SU-DHL-6 (cell line): ENCODE measurements around the gene PLXNC1.

Experiments
- H2AFZ ChIP-seq: fragments of 200-600 bp; sonication (generic); 2 replicates; pipeline ENCODE4 v1.6.1; 2014; ENCODE audit warnings: low read depth, mild to moderate bottlenecking, moderate library complexity, mixed read lengths, antibody characterized with exemption, low read length; ENCODE audit not compliant: severe bottlenecking
- H3F3A ChIP-seq: fragments of 200-600 bp; shearing (Covaris generic); 2 replicates; pipeline ENCODE4 v1.6.0; 2016; ENCODE audit warnings: antibody characterized with exemption, mild to moderate bottlenecking; ENCODE audit not compliant: insufficient read depth
- H3K27ac ChIP-seq: fragments of 200-600 bp; sonication (generic); 2 replicates; pipeline ENCODE4 v1.5.1; 2016; ENCODE audit warnings: low read depth, mild to moderate bottlenecking, low read length, moderate library complexity, mixed read lengths
- H3K27me3 ChIP-seq: fragments of 200-600 bp; sonication (generic), shearing (Covaris generic); 2 replicates; pipeline ENCODE4 v1.6.0; 2014; ENCODE audit warnings: mild to moderate bottlenecking, low read length
- H3K36me3 ChIP-seq: fragments of 200-600 bp; sonication (generic); 2 replicates; pipeline ENCODE4 v1.6.1; 2014; ENCODE audit warnings: mild to moderate bottlenecking, low read length, mixed read lengths
- H3K4me2 ChIP-seq: fragments of 300-600, 200-600 bp; shearing (Covaris generic), sonication (generic); 2 replicates; pipeline ENCODE4 v1.6.0; 2014; ENCODE audit warnings: low read length, low read depth, mild to moderate bottlenecking; ENCODE audit not compliant: poor library complexity, severe bottlenecking
- H3K4me3 ChIP-seq: fragments of 200-600 bp; sonication (generic); 2 replicates; pipeline ENCODE4 v1.5.1; 2014; ENCODE audit warnings: antibody characterized with exemption, low read length, mild to moderate bottlenecking, mixed read lengths; ENCODE audit not compliant: insufficient read depth, poor library complexity, severe bottlenecking
- H3K79me2 ChIP-seq: fragments of 200-600 bp; sonication (generic); 2 replicates; pipeline ENCODE4 v1.6.1; 2014; ENCODE audit warnings: mild to moderate bottlenecking, low read length, moderate library complexity; ENCODE audit not compliant: insufficient read depth
- H3K9ac ChIP-seq: fragments of 200-600 bp; sonication (generic); 2 replicates; pipeline ENCODE4 v1.7.0; 2014; ENCODE audit warnings: mild to moderate bottlenecking, low read length
- H3K9me2 ChIP-seq: fragments of 200-600 bp; sonication (generic); replicated peaks from 2 replicates; pipeline ENCODE4 v1.6.1; 2014; ENCODE audit warnings: low read length; ENCODE audit not compliant: insufficient read depth
- H3K9me3 ChIP-seq: fragments of 200-600 bp; sonication (generic); 2 replicates; pipeline ENCODE4 v1.6.1; 2014; ENCODE audit warnings: low read length, mixed read lengths; ENCODE audit not compliant: insufficient read depth
- H4K20me1 ChIP-seq: fragments of 200-600 bp; sonication (generic); 2 replicates; pipeline ENCODE4 v1.6.1; 2014; ENCODE audit warnings: low read depth, mild to moderate bottlenecking, antibody characterized with exemption, low read length, moderate library complexity, mixed read lengths
- CTCF ChIP-seq: fragments of 200-600 bp; sonication (generic); IDR thresholded peaks from one replicate; pipeline ENCODE4 v1.5.1; 2017; ENCODE audit warnings: antibody characterized with exemption, mild to moderate bottlenecking, low read length, moderate library complexity; ENCODE audit not compliant: insufficient read depth, poor library complexity, severe bottlenecking
- EZH2phosphoT487 ChIP-seq: fragments of 200-600 bp; sonication (generic), shearing (Covaris generic); conservative IDR thresholded peaks from 2 replicates; pipeline ENCODE4 v1.6.1; 2018; ENCODE audit warnings: mild to moderate bottlenecking, antibody characterized with exemption, low read length, moderate library complexity, mixed read lengths

The PLXNC1 gene

GRCh38 chr12:94183708-94184379 is 35.5 kb downstream of the PLXNC1 start:
- H2AFZ ChIP-seq = no peak overlapping the region
- no peak overlapping the region for H3K9ac ChIP-seq
- H3K27me3 ChIP-seq = no peaks in the 10 kb centered on the region
- no peaks in the 10 kb centered on the region for H3K9me2 ChIP-seq
- H3F3A ChIP-seq = no peaks in the 10 kb centered on the region
- no peaks in the 10 kb centered on the region for H3K36me3 ChIP-seq
- no peak for TF ChIP-seq CTCF
- no peak for TF ChIP-seq EZH2phosphoT487
- no peaks in the 10 kb centered on the region for H3K9me3 ChIP-seq
- H4K20me1 ChIP-seq = no peaks in the 10 kb centered on the region
- no peak overlapping the region for H3K4me2 ChIP-seq
- H3K27ac ChIP-seq = no peak overlapping the region
- H3K4me3 ChIP-seq = no peak overlapping the region
- H3K79me2 ChIP-seq = no peaks in the 10 kb centered on the region

GRCh38 chr12:94184995-94185719 is 36.8 kb downstream of the PLXNC1 start:
- no peaks in the 10 kb centered on the region for H4K20me1 ChIP-seq
- no peaks in the 10 kb centered on the region for H3K9me2 ChIP-seq
- no peaks in the 10 kb centered on the region for H3K27me3 ChIP-seq
- no peak overlapping the region for H2AFZ ChIP-seq
- no peaks in the 10 kb centered on the region for H3K9me3 ChIP-seq
- H3K4me3 ChIP-seq = no peak overlapping the region
- H3K4me2 ChIP-seq = no peak overlapping the region
- TF ChIP-seq EZH2phosphoT487 (no peak), CTCF (no peak)
- H3K79me2 ChIP-seq = no peaks in the 10 kb centered on the region
- no peak overlapping the region for H3K27ac ChIP-seq
- no peak overlapping the region for H3K9ac ChIP-seq
- no peaks in the 10 kb centered on the region for H3K36me3 ChIP-seq
- H3F3A ChIP-seq = no peaks in the 10 kb centered on the region

GRCh38 chr12:94185801-94186200 is 37.4 kb downstream of the PLXNC1 start:
- Histone ChIP-seq H2AFZ (no peak overlapping the region), H3K27me3 (no peaks in the 10 kb centered on the region), H4K20me1 (no peaks in the 10 kb centered on the region), H3K27ac (no peak overlapping the region), H3F3A (no peaks in the 10 kb centered on the region), H3K9ac (no peak overlapping the region), H3K4me2 (no peak overlapping the region), H3K36me3 (no peaks in the 10 kb centered on the region), H3K9me3 (no peaks in the 10 kb centered on the region), H3K9me2 (no peaks in the 10 kb centered on the region), H3K79me2 (no peaks in the 10 kb centered on the region), H3K4me3 (no peak overlapping the region)
- TF ChIP-seq CTCF (no peak), EZH2phosphoT487 (no peak)
